Vagina (tissue), 2 donors: ENCODE results near the gene SLC9B1. TPM values are rescaled to one million over a fixed set of nuclear protein-coding genes. Genes with fewer than 3 reads are reported as not detected.
"Not testable (repeated sequence)": the region's sequence is repeated elsewhere in the genome, so short reads cannot be mapped to it uniquely, and the experiment has no call there.

Experiments
- DNase-seq, 2 donors: peaks; one replicate each; pipeline ENCODE4 v3.0.0-alpha.2; 2017; ENCODE audit errors: extremely low spot score in 2 of 2
- H3K27ac ChIP-seq: fragments of 200-600 bp; sonication (generic); one replicate; pipeline ENCODE4 v1.5.1; 2019
- H3K27me3 ChIP-seq: fragments of 200-600 bp; sonication (generic); one replicate; pipeline ENCODE4 v1.5.1; 2019
- H3K36me3 ChIP-seq, 2 donors: fragments of 200-600 bp; sonication (generic); one replicate each; pipeline ENCODE4 v1.5.1; 2017 to 2019
- H3K4me1 ChIP-seq: fragments of 200-600 bp; sonication (generic); one replicate; pipeline ENCODE4 v1.5.1; 2019
- H3K4me3 ChIP-seq, 2 donors: fragments of 200-600 bp; sonication (generic); 1 replicate in 1 of 2; 2 replicates in 1 of 2; pipeline ENCODE4 v1.5.1; 2016 to 2019
- H3K9me3 ChIP-seq: fragments of 200-600 bp; sonication (generic); one replicate; pipeline ENCODE4 v1.5.1; 2019
- CTCF ChIP-seq, 3 experiments: fragments of 450-650 bp in 2 of 3; fragments of 200-600 bp in 1 of 3; sonication (generic) in 1 of 3; IDR thresholded peaks; one replicate each; pipeline ENCODE4 v1.5.1; 2017 to 2019; ENCODE audit warnings: antibody characterized with exemption in 3 of 3, mild to moderate bottlenecking in 2 of 3, moderate library complexity in 2 of 3
- POLR2A ChIP-seq, 2 donors: fragments of 450-650 bp; IDR thresholded peaks; one replicate each; pipeline ENCODE4 v1.6.1; 2017; ENCODE audit warnings: antibody characterized with exemption in 2 of 2, mild to moderate bottlenecking in 2 of 2, moderate library complexity in 2 of 2
- POLR2AphosphoS5 ChIP-seq, 2 donors: sonication (generic); formaldehyde crosslinking; IDR thresholded peaks; one replicate each; pipeline ENCODE4 v1.9.0; 2017; ENCODE audit warnings: antibody characterized with exemption in 2 of 2, mild to moderate bottlenecking in 2 of 2, low read depth in 1 of 2; ENCODE audit not compliant: insufficient read depth in 1 of 2
- intact Hi-C: fragments of 100-400 bp; cut with DNase I; formaldehyde crosslinking; loops from one replicate; pipeline ENCODE4 v1.15.1; 2023
- total RNA-seq: library from RNA; depleted of rRNA; stranded (reverse); fragments of >200 nt; gene quantifications from one replicate; pipeline ENCODE4 v1.2.3, GENCODE V29; 2016

SLC9B1 gene
- total RNA-seq, 1 donor from 2014 or later, result not detected

DNA sequence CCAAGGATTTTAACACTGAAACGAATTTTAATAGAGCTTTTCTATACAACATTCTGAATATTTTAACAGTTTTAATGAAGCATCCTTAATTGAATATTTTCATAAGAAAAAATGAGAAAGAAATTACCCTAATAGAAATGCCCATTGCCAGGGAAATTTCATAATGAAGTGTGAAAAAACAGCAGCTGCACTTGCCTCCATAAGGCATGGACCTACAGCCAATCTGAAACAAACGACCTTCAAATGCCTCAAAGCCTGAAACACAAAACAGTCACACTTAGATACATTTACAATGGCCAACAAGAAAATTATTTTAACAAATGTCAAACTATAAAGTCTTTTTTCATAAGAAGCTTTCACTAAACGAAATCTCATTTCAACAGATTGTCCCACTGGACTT is 74.4 kb downstream of the SLC9B1 start:
- Histone ChIP-seq H3K27me3 (no peaks in the 10 kb centered on the region), H3K9me3 (no peaks in the 10 kb centered on the region), H3K27ac (no peak overlapping the region), H3K36me3 (no peaks in the 10 kb centered on the region), H3K4me1 (no peaks in the 10 kb centered on the region), H3K4me3 (no peak overlapping the region)
- intact Hi-C loops, result no loop called here
- no peak for DNase-seq
- TF ChIP-seq POLR2AphosphoS5 (IDR thresholded peaks at IDR 0.05; ENCODE audit: insufficient read depth in 1 of 2, low read depth in 1 of 2), result no peak
- TF ChIP-seq CTCF (IDR thresholded peaks at IDR 0.05), result no peak
- no peak for TF ChIP-seq POLR2A (IDR thresholded peaks at IDR 0.05)

DNA sequence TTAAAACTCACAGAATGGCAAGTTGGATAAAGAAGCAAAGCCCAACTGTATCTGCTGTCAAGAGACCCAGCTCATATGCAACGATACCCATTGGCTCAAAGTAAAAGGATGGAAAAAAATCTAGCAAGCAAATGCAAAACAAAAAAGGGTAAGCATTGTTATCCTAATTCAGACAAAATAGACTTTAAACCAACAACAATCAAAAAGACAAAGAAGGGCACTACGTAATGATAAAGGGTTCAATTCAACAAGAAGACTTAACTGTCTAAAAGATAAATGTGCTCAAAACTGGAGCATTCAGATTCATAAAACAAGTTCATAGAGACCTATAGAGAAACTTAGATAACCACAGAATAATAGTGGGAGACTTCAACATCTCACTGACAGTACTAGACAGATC is 81.4 kb downstream of the SLC9B1 start:
- H3K4me1 ChIP-seq, H3K27ac ChIP-seq, H3K27me3 ChIP-seq, H3K4me3 ChIP-seq, H3K9me3 ChIP-seq, DNase-seq, intact Hi-C loops, H3K36me3 ChIP-seq: not testable (repeated sequence)

GRCh38 chr4:102935716-102936115 is 83.8 kb downstream of the SLC9B1 start:
- no peaks in the 10 kb centered on the region for H3K4me1 ChIP-seq

GRCh38 chr4:102919697-102920096 is 99.8 kb downstream of the SLC9B1 start:
- intact Hi-C loops, result not testable (repeated sequence)

More at GRCh38 chr4:102935716-102936115, 83.8 kb downstream of the SLC9B1 start:
- intact Hi-C loops, result no loop called here
- H3K36me3 ChIP-seq, result no peaks in the 10 kb centered on the region
- no peak for TF ChIP-seq POLR2AphosphoS5 (IDR thresholded peaks at IDR 0.05; ENCODE audit: insufficient read depth in 1 of 2, low read depth in 1 of 2)
- no peak for TF ChIP-seq CTCF (IDR thresholded peaks at IDR 0.05)
- TF ChIP-seq POLR2A (IDR thresholded peaks at IDR 0.05), result no peak
- no peak overlapping the region for H3K27ac ChIP-seq
- no peak for DNase-seq
- no peaks in the 10 kb centered on the region for H3K9me3 ChIP-seq
- H3K27me3 ChIP-seq, result no peaks in the 10 kb centered on the region
- no peak overlapping the region for H3K4me3 ChIP-seq

GRCh38 chr4:102918859-102919258 is 100.6 kb downstream of the SLC9B1 start:
- Histone ChIP-seq H3K4me1 (no peaks in the 10 kb centered on the region), H3K4me3 (no peak overlapping the region), H3K27me3 (no peaks in the 10 kb centered on the region), H3K36me3 (no peaks in the 10 kb centered on the region), H3K27ac (no peak overlapping the region), H3K9me3 (peaks cover 6% of the 10 kb centered on the region)
- TF ChIP-seq POLR2A (IDR thresholded peaks at IDR 0.05) (no peak), POLR2AphosphoS5 (IDR thresholded peaks at IDR 0.05; ENCODE audit: insufficient read depth in 1 of 2, low read depth in 1 of 2) (no peak), CTCF (IDR thresholded peaks at IDR 0.05) (no peak)
- intact Hi-C loops, result no loop called here
- no peak for DNase-seq

More at GRCh38 chr4:102919697-102920096, 99.8 kb downstream of the SLC9B1 start:
- not testable (repeated sequence) for H3K4me1 ChIP-seq, DNase-seq, H3K36me3 ChIP-seq, H3K27ac ChIP-seq, H3K27me3 ChIP-seq, H3K4me3 ChIP-seq, H3K9me3 ChIP-seq

GRCh38 chr4:102901804-102902203 is 117.7 kb downstream of the SLC9B1 start:
- Histone ChIP-seq H3K27ac (no peak overlapping the region), H3K4me3 (no peak overlapping the region), H3K4me1 (no peaks in the 10 kb centered on the region), H3K36me3 (no peaks in the 10 kb centered on the region), H3K27me3 (no peaks in the 10 kb centered on the region), H3K9me3 (no peaks in the 10 kb centered on the region)
- TF ChIP-seq POLR2AphosphoS5 (IDR thresholded peaks at IDR 0.05; ENCODE audit: insufficient read depth in 1 of 2, low read depth in 1 of 2) (no peak), CTCF (IDR thresholded peaks at IDR 0.05) (no peak), POLR2A (IDR thresholded peaks at IDR 0.05) (no peak)
- intact Hi-C loops, result no loop called here
- no peak for DNase-seq

DNA sequence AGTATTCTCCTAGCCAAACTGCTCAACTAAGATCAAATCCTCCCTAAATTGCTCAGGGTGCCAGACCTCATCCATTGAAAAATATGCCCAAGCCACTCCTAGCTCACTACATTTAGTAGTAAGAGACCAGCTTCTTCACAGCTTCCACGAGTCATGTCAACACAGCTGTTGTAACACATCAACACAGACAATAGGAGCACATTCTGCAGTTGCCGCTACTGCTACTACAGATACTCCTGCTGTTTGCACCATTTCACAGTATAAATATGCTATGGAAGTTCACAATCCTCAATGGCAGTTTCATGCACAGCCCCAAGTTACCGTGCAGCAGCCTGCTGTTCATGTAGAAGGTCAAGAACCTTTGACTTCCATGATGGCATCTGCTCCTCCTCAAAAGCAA is 121.9 kb downstream of the SLC9B1 start:
- H3K4me3 ChIP-seq, H3K27ac ChIP-seq, intact Hi-C loops, H3K27me3 ChIP-seq, H3K36me3 ChIP-seq, H3K4me1 ChIP-seq, DNase-seq, H3K9me3 ChIP-seq: not testable (repeated sequence)

DNA sequence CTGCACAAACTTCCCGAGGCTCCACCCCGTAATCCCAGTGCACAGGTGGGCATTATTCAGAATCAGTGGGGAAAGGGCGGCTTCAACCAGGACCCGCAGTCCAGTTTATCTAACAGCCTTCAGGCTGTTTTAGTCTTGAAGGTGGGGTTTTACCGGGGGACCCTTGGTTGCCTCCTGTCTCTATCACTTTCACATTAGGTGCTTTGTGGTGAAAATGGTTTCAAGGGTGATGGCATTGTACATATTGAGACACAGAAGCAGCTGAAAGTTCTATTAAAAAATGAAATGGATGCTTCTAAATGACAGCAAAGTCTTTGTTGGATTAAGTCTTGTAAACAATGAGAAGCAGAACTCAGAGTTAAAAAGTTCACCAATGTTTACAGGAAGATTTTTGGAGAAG is 123.0 kb downstream of the SLC9B1 start:
- not testable (repeated sequence) for H3K4me3 ChIP-seq

More for the DNA sequence above, 123.0 kb downstream of the SLC9B1 start:
- H3K9me3 ChIP-seq, H3K36me3 ChIP-seq, H3K27me3 ChIP-seq, intact Hi-C loops, H3K27ac ChIP-seq, DNase-seq, H3K4me1 ChIP-seq: not testable (repeated sequence)
